Right lobe of liver (tissue), 4 donors: ENCODE data around the gene GTF3C1.

Experiments
- POLR2A ChIP-seq: fragments of 450-650 bp; IDR thresholded peaks from one replicate; pipeline ENCODE4 v1.6.1; 2017; ENCODE audit warnings: antibody characterized with exemption, mild to moderate bottlenecking
- TF ChIP-seq, protein P1 (sequence below), 4 donors: fragments of 200-600 bp in 3 of 4; fragments of 450-650 bp in 1 of 4; IDR thresholded peaks; one replicate each; pipeline versions ENCODE4 v1.5.1 to v1.8.0; 2016 to 2022; ENCODE audit warnings: antibody characterized with exemption in 4 of 4, mild to moderate bottlenecking in 2 of 4
- donor health status: DM: no; HTN: no; CAD: no.
- donor health status: DM: no; HTN: no; CAD: no.
- donor health status: DM: no; HTN: yes; CAD: no.

DNA sequence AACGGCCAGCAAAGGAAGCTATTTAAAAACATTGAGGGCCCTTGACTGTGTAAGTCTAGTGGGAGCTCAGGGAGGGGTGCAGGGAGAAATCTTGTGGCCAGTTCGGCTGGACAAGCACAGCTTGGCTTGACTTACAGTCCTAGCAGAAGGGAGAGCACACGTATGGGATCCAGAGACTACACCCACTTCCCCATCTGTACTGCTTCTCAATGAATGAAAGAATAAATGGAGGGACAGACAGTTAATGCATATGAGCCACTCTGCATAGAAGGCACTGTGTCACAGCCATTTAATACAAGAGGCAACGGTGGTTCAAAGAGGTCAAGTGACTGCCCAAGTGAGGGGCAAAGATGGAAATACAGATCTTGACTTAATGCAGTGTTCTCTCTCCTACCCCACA, 15.5 kb downstream of the GTF3C1 start:
- TF ChIP-seq, protein P1, sequence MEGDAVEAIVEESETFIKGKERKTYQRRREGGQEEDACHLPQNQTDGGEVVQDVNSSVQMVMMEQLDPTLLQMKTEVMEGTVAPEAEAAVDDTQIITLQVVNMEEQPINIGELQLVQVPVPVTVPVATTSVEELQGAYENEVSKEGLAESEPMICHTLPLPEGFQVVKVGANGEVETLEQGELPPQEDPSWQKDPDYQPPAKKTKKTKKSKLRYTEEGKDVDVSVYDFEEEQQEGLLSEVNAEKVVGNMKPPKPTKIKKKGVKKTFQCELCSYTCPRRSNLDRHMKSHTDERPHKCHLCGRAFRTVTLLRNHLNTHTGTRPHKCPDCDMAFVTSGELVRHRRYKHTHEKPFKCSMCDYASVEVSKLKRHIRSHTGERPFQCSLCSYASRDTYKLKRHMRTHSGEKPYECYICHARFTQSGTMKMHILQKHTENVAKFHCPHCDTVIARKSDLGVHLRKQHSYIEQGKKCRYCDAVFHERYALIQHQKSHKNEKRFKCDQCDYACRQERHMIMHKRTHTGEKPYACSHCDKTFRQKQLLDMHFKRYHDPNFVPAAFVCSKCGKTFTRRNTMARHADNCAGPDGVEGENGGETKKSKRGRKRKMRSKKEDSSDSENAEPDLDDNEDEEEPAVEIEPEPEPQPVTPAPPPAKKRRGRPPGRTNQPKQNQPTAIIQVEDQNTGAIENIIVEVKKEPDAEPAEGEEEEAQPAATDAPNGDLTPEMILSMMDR (IDR thresholded peaks at IDR 0.05), result no peak
- no peak for TF ChIP-seq POLR2A
